DMS79 treated with DMSO at 0.1 percent for 48 hours (cell line): Measurements from ENCODE around the gene ROR2.
"Not testable (repeated sequence)": the region's sequence is repeated elsewhere in the genome, so short reads cannot be mapped to it uniquely, and the experiment has no call there.

Source experiments
- DNase-seq: peaks from one replicate; lab custom pipeline; 2025; lab: John Stamatoyannopoulos, UW

The ROR2 gene

GRCh38 chr9:91949946-91950664 is at the start of gene ROR2:
TSS of gene ROR2 (minus strand) at chr9:91950228.
- DNase-seq, result no peak

GRCh38 chr9:91995000-91995655 is 45.1 kb upstream of the ROR2 start:
- no peak for DNase-seq

DNA sequence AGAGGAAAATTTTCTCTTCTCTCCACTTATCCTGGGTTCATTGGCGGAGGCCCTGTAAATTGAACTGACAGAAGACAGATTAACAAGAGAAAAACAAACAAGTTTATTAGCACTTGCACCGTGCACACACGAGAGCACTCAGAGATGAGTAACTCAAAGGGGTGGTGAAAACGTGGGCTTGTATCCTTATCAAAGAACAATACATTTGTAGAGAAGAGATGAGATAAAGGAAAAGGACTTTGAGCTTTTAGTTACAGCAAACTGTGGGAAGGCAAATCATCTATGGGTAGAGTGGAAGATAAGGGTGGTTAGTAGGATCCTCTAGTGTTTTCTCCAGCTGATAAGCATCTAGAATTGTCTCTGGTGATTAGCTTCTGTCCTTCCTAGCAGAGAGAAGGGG is 44.4 kb upstream of the ROR2 start:
- DNase-seq, result peak; percentile 15

- DNase-seq, result no peak
These were observed 42.5 kb upstream of the ROR2 start for GRCh38 chr9:91992461-91993041.

- no peak for DNase-seq
These were observed 41.8 kb upstream of the ROR2 start for GRCh38 chr9:91991721-91992341.

GRCh38 chr9:91986248-91986647 is 36.2 kb upstream of the ROR2 start:
- DNase-seq, result no peak

DNA sequence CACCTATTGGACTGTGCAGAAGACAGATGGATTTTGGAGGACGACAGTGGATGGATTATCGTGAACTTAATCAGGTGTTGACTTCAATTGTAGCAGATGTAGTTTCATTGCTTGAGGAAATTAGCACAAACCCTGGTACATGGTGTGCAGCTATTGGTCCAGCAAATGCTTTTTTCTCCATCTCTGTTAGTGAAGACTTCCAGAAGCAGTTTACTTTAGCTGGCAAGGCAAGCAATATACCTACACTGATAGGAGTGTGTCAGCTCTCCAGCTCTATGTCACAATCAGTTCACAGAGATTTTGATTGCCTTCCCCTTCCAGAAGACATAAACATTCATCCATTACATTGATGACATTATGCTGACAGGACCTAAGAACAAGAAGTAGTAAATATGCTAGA is 35.7 kb upstream of the ROR2 start:
- DNase-seq, result no peak

GRCh38 chr9:91978740-91979414 is 28.8 kb upstream of the ROR2 start:
- DNase-seq, result no peak

DNA sequence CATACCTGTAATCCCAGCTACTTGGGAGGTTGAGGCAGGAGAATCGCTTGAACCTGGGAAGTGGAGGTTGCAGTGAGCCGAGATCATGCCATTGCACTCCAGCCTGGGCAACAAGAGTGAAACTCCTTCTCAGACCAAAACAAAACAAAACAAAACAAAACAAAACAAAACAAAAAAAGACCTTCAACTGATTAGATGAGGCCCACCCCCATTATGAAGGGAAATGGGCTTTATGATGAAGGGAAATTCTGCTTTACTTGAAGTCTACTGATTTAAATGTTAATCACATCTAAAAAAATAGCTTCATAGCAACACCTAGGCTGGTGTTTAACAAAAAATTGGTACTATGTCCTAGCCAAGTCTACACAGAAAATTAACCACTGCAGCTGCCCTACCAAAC is 25.2 kb upstream of the ROR2 start:
- DNase-seq, result not testable (repeated sequence)

DNA sequence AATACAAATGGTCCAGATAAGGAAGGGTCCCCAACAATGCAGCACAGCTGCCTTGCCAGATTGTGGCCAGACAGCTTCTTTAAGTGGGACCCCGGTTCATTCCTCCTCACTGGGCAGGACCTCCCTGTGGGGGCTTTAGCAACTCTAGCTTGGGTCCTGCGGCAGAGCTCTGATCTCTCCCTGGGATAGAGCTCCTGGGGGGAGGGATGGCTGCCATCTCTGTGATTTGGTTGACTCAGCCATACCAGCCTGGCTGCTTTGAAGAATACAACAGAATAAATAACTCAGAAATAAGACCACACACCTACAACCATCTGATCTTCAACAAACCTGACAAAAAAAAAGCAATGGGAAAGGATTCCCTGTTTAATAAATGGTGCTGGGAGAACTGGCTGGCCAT is 22.7 kb upstream of the ROR2 start:
- DNase-seq, result no peak

- no peak for DNase-seq
These were observed 22.1 kb upstream of the ROR2 start for GRCh38 chr9:91972076-91972626.

DNA sequence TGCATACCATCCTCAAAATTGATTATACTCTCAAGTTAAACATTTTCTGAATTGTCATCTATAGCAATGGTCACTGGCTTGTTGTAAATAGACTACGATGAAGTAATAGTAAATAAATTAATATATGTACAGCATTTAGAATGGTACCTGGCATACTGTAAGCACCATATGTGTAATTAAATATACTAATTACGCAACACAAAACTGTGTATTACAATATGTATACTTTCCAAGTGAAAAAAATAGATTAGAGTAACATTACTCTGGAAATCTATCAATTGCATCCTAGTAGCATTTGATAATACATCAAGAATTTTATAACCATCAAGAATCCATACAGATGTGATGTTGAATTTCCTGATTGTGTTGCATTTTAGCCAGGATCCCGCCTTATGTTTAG is 17.2 kb upstream of the ROR2 start:
- DNase-seq, result no peak

DNA sequence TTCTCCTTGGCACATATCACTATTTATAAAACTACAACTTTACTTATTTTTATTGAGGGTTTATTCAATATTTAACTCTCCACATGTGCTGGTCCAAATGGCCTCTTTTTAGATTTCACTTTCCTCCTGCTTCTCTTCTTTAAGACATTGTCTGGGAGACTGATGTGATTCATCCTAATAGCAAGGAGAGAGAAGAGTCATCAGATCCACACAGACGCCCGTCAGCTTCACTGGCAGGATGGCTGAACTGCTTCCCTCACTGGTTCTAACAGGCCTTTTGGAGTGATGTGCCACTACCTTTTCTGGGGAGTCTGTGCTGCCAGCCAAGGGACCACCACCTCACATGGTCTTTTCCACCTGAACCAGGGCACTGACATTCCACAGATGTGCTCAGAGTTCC is 16.5 kb upstream of the ROR2 start:
- DNase-seq, result no peak

- DNase-seq, result no peak
These were observed 13.7 kb upstream of the ROR2 start for GRCh38 chr9:91963711-91964240.

DNA sequence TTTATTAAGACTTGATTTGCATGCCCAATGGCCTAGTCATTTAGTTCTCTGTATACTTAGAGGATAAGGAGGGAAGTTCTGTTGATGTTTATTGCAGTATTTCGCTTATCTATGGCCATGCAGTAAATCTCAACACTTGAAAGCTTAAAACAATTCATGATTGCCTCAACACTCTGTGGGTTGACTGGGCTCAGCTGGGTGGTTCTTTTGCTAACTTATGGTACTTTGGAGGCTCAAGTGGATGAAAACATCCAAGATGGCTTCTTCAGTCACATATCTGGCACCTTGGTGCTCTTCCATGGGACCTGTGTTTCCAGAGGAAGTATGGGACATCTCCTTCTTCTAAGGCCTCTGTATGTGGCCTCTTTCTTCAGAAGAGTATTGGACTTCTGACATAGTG is 10.3 kb upstream of the ROR2 start:
- DNase-seq, result no peak

- DNase-seq, result no peak
These were observed 8.1 kb upstream of the ROR2 start for GRCh38 chr9:91958174-91958573.

DNA sequence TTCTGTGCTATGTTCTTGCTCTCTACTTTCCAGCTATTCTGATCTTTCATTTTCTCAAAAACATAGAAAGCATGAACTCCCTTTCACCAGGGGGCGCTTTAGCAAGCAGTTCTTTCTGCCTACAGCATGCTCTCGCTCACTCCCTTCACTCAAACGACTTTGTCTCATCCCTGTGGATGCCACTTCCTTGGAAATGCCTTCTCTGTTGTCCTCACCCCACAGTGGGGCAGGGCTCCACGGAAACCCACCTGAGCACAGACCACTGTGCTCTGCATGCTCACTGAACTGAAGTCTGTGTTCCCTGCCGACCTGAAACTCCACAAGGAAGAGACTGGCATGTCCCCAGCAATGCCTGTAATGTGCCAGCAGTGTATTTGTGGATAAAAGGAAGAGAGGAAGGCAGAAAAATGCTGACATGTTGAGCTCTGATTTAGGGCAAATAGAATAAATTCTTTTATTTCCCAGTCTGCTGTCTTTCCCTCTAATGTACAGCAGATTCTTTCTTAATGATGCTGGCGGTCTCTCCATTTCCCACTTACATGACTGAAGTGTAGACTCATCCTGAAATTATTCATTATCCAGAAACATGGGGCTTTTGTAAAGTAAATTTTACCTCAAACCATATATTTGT is 4.9 kb upstream of the ROR2 start:
- DNase-seq, result no peak

DNA sequence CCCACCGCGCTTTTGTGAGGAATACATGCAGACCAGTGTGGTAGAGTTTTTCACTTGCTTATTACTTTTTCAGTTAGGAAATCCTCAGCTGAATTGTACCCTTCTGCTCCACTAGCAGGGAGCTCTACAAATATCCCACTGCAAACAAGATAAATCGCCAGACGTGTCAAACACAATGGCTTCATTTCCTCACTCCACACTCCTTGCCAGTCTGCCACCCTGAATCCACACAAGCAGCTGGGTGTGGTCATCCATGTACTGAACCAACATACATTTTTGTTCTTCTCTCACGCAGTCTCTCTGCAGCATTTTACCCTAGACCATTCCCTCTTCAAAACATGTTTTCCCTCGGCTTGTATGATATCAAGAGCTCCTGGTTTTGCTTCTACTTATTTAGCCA is 3.7 kb upstream of the ROR2 start:
- DNase-seq, result no peak

GRCh38 chr9:91951944-91952520 is 2.0 kb upstream of the ROR2 start:
- no peak for DNase-seq

DNA sequence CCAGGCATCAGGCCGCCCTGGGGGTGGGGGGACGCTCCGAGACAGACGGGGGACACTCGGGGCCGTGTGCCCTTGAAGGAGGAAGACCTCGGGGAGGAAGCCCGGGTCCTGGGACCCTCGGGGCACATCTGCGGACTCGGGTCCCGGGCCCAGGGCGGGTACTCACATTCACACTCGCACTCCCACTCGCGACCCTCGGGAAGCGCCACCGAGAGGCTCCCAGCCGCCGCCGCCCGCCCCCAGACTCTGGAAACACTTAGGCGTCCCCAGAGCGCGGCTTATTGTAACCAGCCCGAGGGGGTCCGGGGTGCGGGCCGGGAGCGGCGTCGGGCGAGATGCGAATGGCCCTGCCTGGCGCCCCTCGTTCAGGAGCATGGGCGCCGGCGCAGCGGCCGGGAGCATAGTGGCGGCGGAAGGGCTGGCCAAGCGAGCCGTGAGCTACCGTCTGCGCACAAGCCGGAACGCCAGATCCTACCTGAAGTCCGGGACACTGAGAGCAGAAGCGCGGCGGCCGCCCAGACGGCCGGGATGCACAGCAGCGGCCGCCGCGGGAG is 559 bp downstream of the ROR2 start:
- no peak for DNase-seq
